GM12878 (cell line): ENCODE results near the gene NCAM1. TPM values are rescaled to one million over a fixed set of nuclear protein-coding genes. Genes with fewer than 3 reads are reported as not detected.

ENCODE experiments used
- ATAC-seq: fragments of 200-7000 bp; cut with Tn5 transposase; 3 replicates; pipeline ENCODE4 v1.9.1; 2020; ENCODE audit warnings: mild to moderate bottlenecking, moderate library complexity
- BruUV-seq: library from RNA; stranded (reverse); fragments of 400-500 nt; replicated peaks from 2 replicates; lab custom pipeline; 2021; lab: Mats Ljungman, UMichigan
- CTCF ChIA-PET: fragments of 300-600 bp; sonication (Branson Sonifier 250); formaldehyde crosslinking; extraction: SDS; loops from one replicate; lab custom pipeline; 2021; ENCODE audit warnings: inconsistent platforms; lab: Yijun Ruan, JAX
- POLR2A ChIA-PET: fragments of 350-600 bp; formaldehyde crosslinking; extraction: SDS; loops from one replicate; lab custom pipeline; 2021; ENCODE audit warnings: inconsistent platforms; lab: Charles Lee
- RAD21 ChIA-PET: fragments of 300-600 bp; sonication (Branson Sonifier 250); formaldehyde crosslinking; loops from one replicate; lab custom pipeline; 2023; ENCODE audit warnings: antibody characterized with exemption; ENCODE audit not compliant: unreplicated experiment; lab: Charles Lee
- SMC1A ChIA-PET: fragments of 300-600 bp; sonication (Branson Sonifier 250); formaldehyde crosslinking; loops from one replicate; lab custom pipeline; 2023; ENCODE audit not compliant: unreplicated experiment, uncharacterized antibody; lab: Charles Lee
- DNase-seq: peaks from one replicate; pipeline ENCODE4 v3.0.0-alpha.2; 2011; ENCODE audit warnings: low read depth, low spot score
- FAIRE-seq: peaks from 3 replicates; lab custom pipeline; 2011; peaks lifted over from hg19 to GRCh38; lab: Jason Lieb, UNC
- H2AFZ ChIP-seq: 2 replicates; pipeline ENCODE4 v1.6.0; 2011; ENCODE audit warnings: low read depth, low read length, control low read depth; ENCODE audit not compliant: control insufficient read depth
- H3K27ac ChIP-seq: 2 replicates; pipeline ENCODE4 v1.5.1; 2011; ENCODE audit warnings: control low read depth; ENCODE audit not compliant: control insufficient read depth, insufficient read depth
- H3K27me3 ChIP-seq, 2 experiments: replicated peaks in 1 of 2; 2 replicates each; pipeline versions ENCODE4 v1.6.0 to v1.6.1; 2011; ENCODE audit warnings: low read length in 1 of 2; ENCODE audit not compliant: control insufficient read depth in 2 of 2, insufficient read depth in 2 of 2
- H3K36me3 ChIP-seq, 2 experiments: 2 replicates each; pipeline ENCODE4 v1.5.1; 2011; ENCODE audit warnings: low read length in 1 of 2; ENCODE audit not compliant: control insufficient read depth in 2 of 2, insufficient read depth in 2 of 2
- H3K4me1 ChIP-seq: 2 replicates; pipeline ENCODE4 v1.6.1; 2011; ENCODE audit warnings: mild to moderate bottlenecking, low read length, moderate library complexity, mixed read lengths; ENCODE audit not compliant: control insufficient read depth, insufficient read depth
- H3K4me2 ChIP-seq: 2 replicates; pipeline ENCODE4 v1.6.0; 2011; ENCODE audit warnings: control low read depth; ENCODE audit not compliant: control insufficient read depth, insufficient read depth
- H3K4me3 ChIP-seq: fragments of 200-600 bp; sonication (generic); 2 replicates; pipeline ENCODE4 v1.5.1; 2016
- H3K79me2 ChIP-seq: 2 replicates; pipeline ENCODE4 v1.6.0; 2011; ENCODE audit warnings: low read length; ENCODE audit not compliant: control insufficient read depth, insufficient read depth
- H3K9ac ChIP-seq: 2 replicates; pipeline ENCODE4 v1.8.0; 2011; ENCODE audit warnings: low read length, control low read depth, mixed read lengths; ENCODE audit not compliant: control insufficient read depth, insufficient read depth
- H3K9me3 ChIP-seq: replicated peaks from 3 replicates; pipeline ENCODE4 v1.5.1; 2011; ENCODE audit warnings: mild to moderate bottlenecking, low read length; ENCODE audit not compliant: control insufficient read depth, insufficient read depth
- H4K20me1 ChIP-seq: 2 replicates; pipeline ENCODE4 v1.6.0; 2011; ENCODE audit not compliant: control insufficient read depth, insufficient read depth
- BACH1 ChIP-seq: fragments of 450-650 bp; IDR thresholded peaks from 2 replicates; pipeline ENCODE4 v1.6.1; 2017; ENCODE audit warnings: mild to moderate bottlenecking, borderline replicate concordance
- CHD1 ChIP-seq: IDR thresholded peaks from 2 replicates; pipeline ENCODE4 v1.6.1; 2012; ENCODE audit warnings: low read depth, low read length, improper control_type of control experiment
- CREB1 ChIP-seq: IDR thresholded peaks from 2 replicates; pipeline ENCODE4 v1.6.1; 2012; ENCODE audit warnings: low read depth, mild to moderate bottlenecking, inconsistent platforms
- IRF4 ChIP-seq: IDR thresholded peaks from 2 replicates; pipeline ENCODE4 v1.6.1; 2011; ENCODE audit warnings: low read depth, low read length
- KDM1A ChIP-seq: fragments of 200-600 bp; sonication (generic); IDR thresholded peaks from 2 replicates; pipeline ENCODE4 v1.6.1; 2016; ENCODE audit warnings: borderline replicate concordance
- NKRF ChIP-seq: fragments of 450-650 bp; conservative IDR thresholded peaks from 2 replicates; pipeline ENCODE4 v1.6.1; 2017; ENCODE audit warnings: mild to moderate bottlenecking, moderate library complexity
- NRF1 ChIP-seq: conservative IDR thresholded peaks from 2 replicates; pipeline ENCODE4 v1.6.1; 2011; ENCODE audit warnings: mild to moderate bottlenecking, low read depth, low read length, improper control_type of control experiment
- PAX8 ChIP-seq: fragments of 450-650 bp; IDR thresholded peaks from 2 replicates; pipeline ENCODE4 v1.6.1; 2017; ENCODE audit warnings: mild to moderate bottlenecking, moderate library complexity
- PML ChIP-seq: IDR thresholded peaks from 2 replicates; pipeline ENCODE4 v1.6.1; 2012; ENCODE audit warnings: low read length, inconsistent platforms
- RCOR1 ChIP-seq: conservative IDR thresholded peaks from 2 replicates; pipeline ENCODE4 v1.6.1; 2012; ENCODE audit warnings: low read depth, low read length, improper control_type of control experiment
- STAT3 ChIP-seq: IDR thresholded peaks from 2 replicates; pipeline ENCODE4 v1.6.1; 2011; ENCODE audit warnings: low read depth, low read length, improper control_type of control experiment
- TARDBP ChIP-seq: IDR thresholded peaks from 2 replicates; pipeline ENCODE4 v1.6.1; 2016; ENCODE audit warnings: borderline replicate concordance
- YY1 ChIP-seq: IDR thresholded peaks from 2 replicates; pipeline ENCODE4 v1.6.1; 2011; ENCODE audit warnings: low read depth, mild to moderate bottlenecking, low read length
- ZBTB4 ChIP-seq: fragments of 450-650 bp; formaldehyde crosslinking; IDR thresholded peaks from 2 replicates; pipeline ENCODE4 v1.4.0; 2022; ENCODE audit warnings: mild to moderate bottlenecking, moderate library complexity
- ZNF24 ChIP-seq: fragments of 450-650 bp; IDR thresholded peaks from 2 replicates; pipeline ENCODE4 v1.6.1; 2017; ENCODE audit warnings: antibody characterized with exemption, mild to moderate bottlenecking
- WGBS: methylation state at CpG from one replicate; pipeline ENCODE4 v1.1.6; 2016; ENCODE audit warnings: low lambda C conversion rate; ENCODE audit not compliant: insufficient replicate concordance, insufficient coverage; ENCODE audit errors: missing lambda C conversion rate; 5-methylcytosine and 5-hydroxymethylcytosine counted together
- in situ Hi-C: fragments of 300-500 bp; cut with MboI; formaldehyde crosslinking; loops from 9 replicates; pipeline ENCODE4 v1.14.3; 2018; ENCODE audit warnings: mixed read lengths
- intact Hi-C: fragments of 100-400 bp; cut with micrococcal nuclease; formaldehyde crosslinking; loops from one replicate; pipeline ENCODE4 v1.14.2; 2022; ENCODE audit not compliant: unreplicated experiment
- polyA plus RNA-seq, 11 experiments: library from polyadenylated mRNA; depleted of rRNA in 4 of 11; unstranded in 6 of 11; stranded (reverse) in 5 of 11; fragments of >200 nt; fragmentation: Nextera tagmentation in 4 of 11; fragmentation: Illumina TruSeq in 1 of 11; extraction: Ambion mirVana in 4 of 11; extraction: Trizol in 1 of 11; gene quantifications; 1 replicate in 1 of 11; 2 replicates in 10 of 11; pipeline versions ENCODE4 v1.2.1 to v1.2.3, GENCODE V29; 2011 to 2016; ENCODE audit warnings: inconsistent platforms in 2 of 11, missing spikeins in 2 of 11, low read depth in 1 of 11
- total RNA-seq, 4 experiments: library from RNA; depleted of rRNA in 3 of 4; stranded (reverse); fragments of >200 nt in 3 of 4; fragmentation: Illumina TruSeq in 1 of 4; extraction: Trizol in 1 of 4; gene quantifications; 2 replicates each; pipeline versions ENCODE4 v1.2.1 to v1.2.3, GENCODE V29; 2013 to 2021

Gene NCAM1
- total and polyA plus RNA-seq, 10 of the 15 experiments (the other 5 are each of a cell fraction or from before 2014, with no cell fraction given) = 0.10 to 0.23 (median 0.11) TPM; not detected in 7

GRCh38 chr11:113023228-113023627, 62.0 kb downstream of the NCAM1 start:
- Histone ChIP-seq H3K27me3 (peaks cover 2 to 5% of the 10 kb centered on the region in 2 experiments; a peak in 3 of 4 replicates), H3K4me1 (no peaks in the 10 kb centered on the region), H3K36me3 (no peaks in the 10 kb centered on the region), H2AFZ (no peak overlapping the region), H3K4me2 (no peak overlapping the region), H3K27ac (no peak overlapping the region), H3K9me3 (no peaks in the 10 kb centered on the region), H3K79me2 (no peaks in the 10 kb centered on the region), H4K20me1 (no peaks in the 10 kb centered on the region), H3K4me3 (no peak overlapping the region), H3K9ac (no peak overlapping the region)
- POLR2A ChIA-PET = no interaction called here
- ATAC-seq (no peak), DNase-seq (no peak), FAIRE-seq (no peak)
- intact Hi-C loops = no loop called here
- in situ Hi-C loops = no loop called here
- TF ChIP-seq NKRF (no peak), CHD1 (no peak), RCOR1 (no peak), CREB1 (no peak), ZNF24 (no peak)
- SMC1A ChIA-PET = interaction anchor here (1.0 kb wide), 1 partner anchor 14 kb away, joined by 3 read pairs; no protein-coding TSS in a partner anchor
- RAD21 ChIA-PET = no interaction called here
- BruUV-seq = no TSS peak
- 29% methylated on average over 2 of the region's 2 CpGs for WGBS
- CTCF ChIA-PET = interaction anchor here (1.1 kb wide), 1 partner anchor 267 kb away, joined by 3 read pairs; no protein-coding TSS in a partner anchor

GRCh38 chr11:113023986-113024385, 62.8 kb downstream of the NCAM1 start:
- Histone ChIP-seq H3K4me2 (no peak overlapping the region), H3K9me3 (no peaks in the 10 kb centered on the region), H3K4me3 (no peak overlapping the region), H2AFZ (no peak overlapping the region), H3K27ac (no peak overlapping the region), H3K4me1 (no peaks in the 10 kb centered on the region), H4K20me1 (no peaks in the 10 kb centered on the region), H3K27me3 (peaks cover 2 to 5% of the 10 kb centered on the region in 2 experiments; a peak in 2 of 4 replicates), H3K9ac (no peak overlapping the region), H3K36me3 (no peaks in the 10 kb centered on the region), H3K79me2 (no peaks in the 10 kb centered on the region)
- no peak for ATAC-seq
- ChIA-PET CTCF (interaction anchor here (1.1 kb wide), 1 partner anchor 266 kb away, joined by 3 read pairs; no protein-coding TSS in a partner anchor), RAD21 (no interaction called here), POLR2A (no interaction called here), SMC1A (interaction anchor here (1.0 kb wide), 1 partner anchor 13 kb away, joined by 3 read pairs; no protein-coding TSS in a partner anchor)
- DNase-seq = no peak
- FAIRE-seq = no peak
- WGBS = 63% methylated on average over 4 of the region's 4 CpGs
- no TSS peak for BruUV-seq
- in situ Hi-C loops = no loop called here
- intact Hi-C loops = no loop called here
- TF ChIP-seq KDM1A = no peak
- TF ChIP-seq ZBTB4 = no peak
- no peak for TF ChIP-seq NRF1
- no peak for TF ChIP-seq STAT3
- no peak for TF ChIP-seq PML
- TF ChIP-seq YY1 = no peak
- TF ChIP-seq IRF4 = no peak
- no peak for TF ChIP-seq TARDBP
- no peak for TF ChIP-seq PAX8
- no peak for TF ChIP-seq BACH1
